ENCODE measurements around the gene ISL1. TPM values are rescaled to one million over a fixed set of nuclear protein-coding genes. Genes with fewer than 3 reads are reported as not detected.

Gene ISL1
- polyA plus RNA-seq (ENCODE audit: insufficient read length in 3 of 3), result not detected
- long read RNA-seq, donor 1, result 0 reads
- long read RNA-seq, donor 2, result 0 reads
- long read RNA-seq, donor 3, result 0 reads
- long read RNA-seq, donor 4, result 0 reads
- long read RNA-seq, donor 5, result 0 reads
- long read RNA-seq, donor 6, result 0 reads
- long read RNA-seq, donor 7, result 0 reads
- long read RNA-seq, donor 8, result 0 reads
- long read RNA-seq, donor 9, result 0 reads
- long read RNA-seq, donor 10, result 0 reads
- long read RNA-seq, donor 11, result 0 reads
- long read RNA-seq, donor 12, result 0 reads
- long read RNA-seq, donor 13, result 0 reads
- long read RNA-seq, donor 14, result 0 reads
- long read RNA-seq, donor 15, partial matches to known transcripts, result 0 of 1 reads
- long read RNA-seq, donor 15, other reads (novel, unspliced or antisense), result 0 of 1 reads
- long read RNA-seq, donor 16, result 0 reads

GRCh38 chr5:51383131-51384121 is at the start of gene ISL1:
Gene ISL1, plus strand, starts transcription at chr5:51383448. Its CDS starts 224 bp downstream, at chr5:51383672.
- DNase-seq, result peak; percentile 75

- no peak for DNase-seq
Observed at GRCh38 chr5:51336878-51337277, 46.4 kb upstream of the ISL1 start.

- DNase-seq, result no peak
Observed at GRCh38 chr5:51345106-51345505, 38.1 kb upstream of the ISL1 start.

GRCh38 chr5:51347157-51347556 is 36.1 kb upstream of the ISL1 start:
- DNase-seq, result no peak

GRCh38 chr5:51347704-51348103 is 35.5 kb upstream of the ISL1 start:
- DNase-seq, result no peak

- no peak for DNase-seq
Observed at GRCh38 chr5:51371052-51371451, 12.2 kb upstream of the ISL1 start.

- DNase-seq, result no peak
Observed at GRCh38 chr5:51373880-51374523, 9.2 kb upstream of the ISL1 start.

- no peak for DNase-seq
Observed at GRCh38 chr5:51375084-51375483, 8.2 kb upstream of the ISL1 start.

GRCh38 chr5:51376509-51376908 is 6.7 kb upstream of the ISL1 start:
- no peak for DNase-seq

- no peak for DNase-seq
Observed at GRCh38 chr5:51377151-51378060, 5.8 kb upstream of the ISL1 start.

- no peak for DNase-seq
Observed at GRCh38 chr5:51378061-51378409, 5.2 kb upstream of the ISL1 start.

- DNase-seq, result no peak
Observed at GRCh38 chr5:51378448-51379330, 4.6 kb upstream of the ISL1 start.

GRCh38 chr5:51379331-51379700 is 3.9 kb upstream of the ISL1 start:
- no peak for DNase-seq

- no peak for DNase-seq
Observed at GRCh38 chr5:51380603-51381207, 2.5 kb upstream of the ISL1 start.

GRCh38 chr5:51381761-51382474 is 1.3 kb upstream of the ISL1 start:
- no peak for DNase-seq

GRCh38 chr5:51382521-51383130 is 622 bp upstream of the ISL1 start:
- no peak for DNase-seq

GRCh38 chr5:51384281-51384840 is 1.1 kb downstream of the ISL1 start:
- DNase-seq, result no peak

GRCh38 chr5:51385216-51385615 is 2.0 kb downstream of the ISL1 start:
- DNase-seq, result no peak
